Endothelial cell of hepatic sinusoid (primary cell): ENCODE measurements around the gene ZNF273.

ENCODE experiments used
- in situ Hi-C: cut with HindIII; loops from 2 replicates; pipeline ENCODE4 v1.10.0; 2017; ENCODE audit warnings: low sequenced_read_pairs

Gene ZNF273

GRCh38 chr7:64876792-64877713, 26.0 kb upstream of the ZNF273 start:
- in situ Hi-C loops, result no loop called here

GRCh38 chr7:64877714-64878610, 25.1 kb upstream of the ZNF273 start:
- in situ Hi-C loops, result no loop called here

- in situ Hi-C loops, result no loop called here
These were observed 24.4 kb upstream of the ZNF273 start for GRCh38 chr7:64878684-64879083.

- in situ Hi-C loops, result no loop called here
These were observed 23.9 kb upstream of the ZNF273 start for GRCh38 chr7:64879086-64879730.

- in situ Hi-C loops, result no loop called here
These were observed 23.3 kb upstream of the ZNF273 start for GRCh38 chr7:64879800-64880199.

- in situ Hi-C loops, result no loop called here
These were observed 22.5 kb upstream of the ZNF273 start for GRCh38 chr7:64880322-64881297.

GRCh38 chr7:64881461-64882287, 21.4 kb upstream of the ZNF273 start:
- in situ Hi-C loops, result no loop called here

GRCh38 chr7:64882341-64883112, 20.5 kb upstream of the ZNF273 start:
- in situ Hi-C loops, result no loop called here

- in situ Hi-C loops, result no loop called here
These were observed 19.8 kb upstream of the ZNF273 start for GRCh38 chr7:64883113-64883905.

GRCh38 chr7:64884085-64884912, 18.8 kb upstream of the ZNF273 start:
- in situ Hi-C loops, result no loop called here

- in situ Hi-C loops, result no loop called here
These were observed 18.1 kb upstream of the ZNF273 start for GRCh38 chr7:64884913-64885370.

- in situ Hi-C loops, result no loop called here
These were observed 17.4 kb upstream of the ZNF273 start for GRCh38 chr7:64885520-64886240.

GRCh38 chr7:64886956-64887545, 16.0 kb upstream of the ZNF273 start:
- in situ Hi-C loops, result no loop called here

GRCh38 chr7:64887756-64888508, 15.1 kb upstream of the ZNF273 start:
- in situ Hi-C loops, result no loop called here

- in situ Hi-C loops, result no loop called here
These were observed 14.5 kb upstream of the ZNF273 start for GRCh38 chr7:64888561-64888900.
